ENCODE results near the gene WRNIP1. TPM values are rescaled to one million over a fixed set of nuclear protein-coding genes. Genes with fewer than 3 reads are reported as not detected.

The WRNIP1 gene
- total and polyA plus RNA-seq, 9 of the 15 experiments (the other 6 are each of a cell fraction or from before 2014, with no cell fraction given), result 13.2 to 63.6 (median 48.6) TPM

DNA sequence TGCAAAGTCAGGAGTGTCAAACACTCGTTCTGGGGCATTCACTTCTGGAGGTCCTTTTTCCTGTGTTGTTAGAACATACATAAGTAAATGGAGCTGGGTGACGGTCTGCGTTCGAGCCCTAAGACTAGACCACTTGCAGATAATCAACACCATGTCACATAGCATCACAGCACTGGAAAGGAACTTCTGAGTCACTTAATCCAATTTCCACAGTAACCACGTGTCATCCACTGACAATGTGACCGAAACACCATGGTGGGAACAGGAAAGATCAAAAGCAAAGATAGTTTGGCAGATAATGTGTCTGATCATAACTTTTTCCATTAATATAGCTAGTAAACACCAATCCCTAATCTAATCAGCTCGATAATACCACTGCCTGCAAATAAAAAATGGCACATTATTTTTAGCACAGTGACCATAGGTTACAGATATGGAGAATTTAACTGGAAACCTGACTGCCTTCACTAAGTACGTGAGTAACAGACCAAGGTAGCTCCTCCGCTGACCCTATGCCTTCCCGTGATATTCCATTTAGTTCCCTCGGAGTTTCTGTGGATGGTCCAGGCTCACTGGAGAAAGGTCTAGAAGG is 34.8 kb downstream of the WRNIP1 start:
- BruUV-seq (replicated peaks), result no TSS peak
- peak; percentile 68 for FAIRE-seq
- peak in 1 of 4 experiments; percentile 47 for DNase-seq (ENCODE audit: extremely low read depth in 1 of 4, low spot score in 3 of 4)
- peak; percentile 34 for TF ChIP-seq MEIS2 (IDR thresholded peaks at IDR 0.05; ENCODE audit: partially characterized antibody)
- peak; percentile 60 for TF ChIP-seq ARID1B (IDR thresholded peaks at IDR 0.05)
- TF ChIP-seq PHF21A (IDR thresholded peaks at IDR 0.05; ENCODE audit: borderline replicate concordance, low read depth), result no peak
- no peak for TF ChIP-seq RBM14 (IDR thresholded peaks at IDR 0.05; ENCODE audit: borderline replicate concordance, insufficient read depth, low read depth, low read length)
- TF ChIP-seq, protein P1, sequence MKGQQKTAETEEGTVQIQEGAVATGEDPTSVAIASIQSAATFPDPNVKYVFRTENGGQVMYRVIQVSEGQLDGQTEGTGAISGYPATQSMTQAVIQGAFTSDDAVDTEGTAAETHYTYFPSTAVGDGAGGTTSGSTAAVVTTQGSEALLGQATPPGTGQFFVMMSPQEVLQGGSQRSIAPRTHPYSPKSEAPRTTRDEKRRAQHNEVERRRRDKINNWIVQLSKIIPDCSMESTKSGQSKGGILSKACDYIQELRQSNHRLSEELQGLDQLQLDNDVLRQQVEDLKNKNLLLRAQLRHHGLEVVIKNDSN (CRISPR knock-in tag; IDR thresholded peaks at IDR 0.05), result peak; percentile 67
- TF ChIP-seq, protein P2, sequence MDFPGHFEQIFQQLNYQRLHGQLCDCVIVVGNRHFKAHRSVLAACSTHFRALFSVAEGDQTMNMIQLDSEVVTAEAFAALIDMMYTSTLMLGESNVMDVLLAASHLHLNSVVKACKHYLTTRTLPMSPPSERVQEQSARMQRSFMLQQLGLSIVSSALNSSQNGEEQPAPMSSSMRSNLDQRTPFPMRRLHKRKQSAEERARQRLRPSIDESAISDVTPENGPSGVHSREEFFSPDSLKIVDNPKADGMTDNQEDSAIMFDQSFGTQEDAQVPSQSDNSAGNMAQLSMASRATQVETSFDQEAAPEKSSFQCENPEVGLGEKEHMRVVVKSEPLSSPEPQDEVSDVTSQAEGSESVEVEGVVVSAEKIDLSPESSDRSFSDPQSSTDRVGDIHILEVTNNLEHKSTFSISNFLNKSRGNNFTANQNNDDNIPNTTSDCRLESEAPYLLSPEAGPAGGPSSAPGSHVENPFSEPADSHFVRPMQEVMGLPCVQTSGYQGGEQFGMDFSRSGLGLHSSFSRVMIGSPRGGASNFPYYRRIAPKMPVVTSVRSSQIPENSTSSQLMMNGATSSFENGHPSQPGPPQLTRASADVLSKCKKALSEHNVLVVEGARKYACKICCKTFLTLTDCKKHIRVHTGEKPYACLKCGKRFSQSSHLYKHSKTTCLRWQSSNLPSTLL (IDR thresholded peaks at IDR 0.05), result no peak
- no peak for TF ChIP-seq ZC3H8 (IDR thresholded peaks at IDR 0.05)
- TF ChIP-seq BRD4 (IDR thresholded peaks at IDR 0.05), result no peak
- no peak for TF ChIP-seq SUPT5H (IDR thresholded peaks at IDR 0.05)
- TF ChIP-seq U2AF1 (optimal IDR thresholded peaks at IDR 0.05; ENCODE audit: low read depth, low read length), result no peak
- TF ChIP-seq EP300 (IDR thresholded peaks at IDR 0.05; ENCODE audit: low read length), result 0 out of 2 replicates have a peak, but pooled peaks have one; percentile 29
- 0 out of 2 replicates have a peak, but pooled peaks have one; percentile 16 for TF ChIP-seq ETV1 (tag; conservative IDR thresholded peaks at IDR 0.05; ENCODE audit: low read depth)
- TF ChIP-seq ZNF592 (IDR thresholded peaks at IDR 0.05), result peak; percentile 36; the same call in 1 of the 2 replicates
- peak; percentile 74 for TF ChIP-seq ATF3 (IDR thresholded peaks at IDR 0.05)
- TF ChIP-seq ATF3 (CRISPR knock-in tag; conservative IDR thresholded peaks at IDR 0.05), result no peak
- no peak for TF ChIP-seq POLR2B (IDR thresholded peaks at IDR 0.05; ENCODE audit: low read depth, partially characterized antibody)

More for the DNA sequence above, 34.8 kb downstream of the WRNIP1 start:
- no peak overlapping the region for H3K9ac ChIP-seq (ENCODE audit: insufficient read depth in 1 of 2, low read depth in 2 of 2, low read length in 2 of 2)
- no peaks in the 10 kb centered on the region for H3K9me1 ChIP-seq (ENCODE audit: control insufficient read depth, insufficient read depth, low read length)
- no peaks in the 10 kb centered on the region for H3K27me3 ChIP-seq (ENCODE audit: control insufficient read depth in 2 of 2, insufficient read depth in 2 of 2, low read length in 2 of 2)
- no peaks in the 10 kb centered on the region for H4K20me1 ChIP-seq (replicated peaks; ENCODE audit: control insufficient read depth, insufficient read depth, low read length)
- WGBS (ENCODE audit: insufficient coverage, low coverage, missing lambda C conversion rate), result 49% methylated on average over 11 of the region's 11 CpGs
- H2AFZ ChIP-seq (ENCODE audit: low read depth, low read length), result peak overlapping the region; percentile 64
- no peaks in the 10 kb centered on the region for H3K36me3 ChIP-seq (ENCODE audit: control insufficient read depth, insufficient read depth, low read length)
- H3K4me1 ChIP-seq (replicated peaks in 1 of 2; ENCODE audit: control insufficient read depth in 2 of 2, insufficient read depth in 2 of 2, low read length in 2 of 2), result peaks cover 13 to 17% of the 10 kb centered on the region in 2 experiments
- no peaks in the 10 kb centered on the region for H3K79me2 ChIP-seq (ENCODE audit: control insufficient read depth, insufficient read depth, low read length)
- H3K9me3 ChIP-seq (replicated peaks; ENCODE audit: control insufficient read depth, insufficient read depth, low read depth, low read length), result no peaks in the 10 kb centered on the region
- ChIA-PET CTCF (ENCODE audit: low intra/inter-chr PET ratio) (no interaction called here), POLR2A (interaction anchor here (0.6 kb wide), 1 partner anchor 11 kb away, joined by 3 read pairs; no protein-coding TSS in a partner anchor)
- no peak overlapping the region for H3K27ac ChIP-seq (ENCODE audit: extremely low read depth, low read depth, low read length)
- no peak overlapping the region for H3K4me3 ChIP-seq
- in situ Hi-C loops (cut with MboI) (no loop called here), intact Hi-C loops (cut with micrococcal nuclease) (no loop called here)
- H3K4me2 ChIP-seq (ENCODE audit: insufficient read depth, low read length), result peak overlapping the region; percentile 6; the same call in 1 of the 2 replicates
- no peak for ATAC-seq
